DMS53 treated with DMSO at 0.1 percent for 48 hours (cell line): ENCODE data around the gene ZPLD1.

Experiments
- DNase-seq: peaks from one replicate; lab custom pipeline; 2025; ENCODE audit not compliant: unreplicated experiment; lab: John Stamatoyannopoulos, UW

ZPLD1 gene

DNA sequence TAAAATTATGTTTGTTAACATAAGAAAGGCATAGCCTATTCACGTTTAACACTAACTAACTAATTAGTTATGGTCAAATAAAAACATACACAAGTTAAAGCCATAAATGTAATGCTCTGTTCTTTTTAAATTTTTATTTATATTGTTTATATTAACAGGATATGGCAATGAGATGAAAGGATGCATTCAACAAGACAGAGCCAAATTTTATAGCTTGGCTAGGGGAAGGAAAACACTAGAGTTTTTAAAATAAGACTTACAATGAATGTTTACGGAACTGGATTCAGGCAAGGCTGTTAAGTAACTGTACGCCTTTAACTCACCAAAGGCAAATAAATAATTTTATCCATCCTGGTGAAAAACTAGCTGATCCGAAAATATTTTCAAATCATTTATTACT lies 86.4 kb downstream of the ZPLD1 start:
- no peak for DNase-seq

DNA sequence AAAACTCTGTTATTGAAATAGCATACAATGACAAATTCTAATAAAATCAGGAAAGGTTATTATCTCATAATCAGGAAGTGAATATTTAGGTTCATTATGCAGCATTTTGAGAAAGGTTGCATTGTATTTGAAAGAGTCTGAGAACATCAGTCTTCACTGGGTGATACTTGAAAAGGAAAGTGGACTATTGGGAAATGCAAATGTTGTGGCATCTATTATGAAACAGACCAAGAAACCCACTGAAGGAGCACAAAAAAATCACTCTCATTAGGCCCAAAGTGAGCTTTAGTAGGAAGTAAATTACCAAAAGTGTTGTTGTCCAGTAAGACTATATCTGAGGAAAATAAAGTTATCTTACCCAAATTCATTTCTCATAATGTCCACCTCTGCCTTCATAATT lies 90.8 kb downstream of the ZPLD1 start:
- DNase-seq = no peak

DNA sequence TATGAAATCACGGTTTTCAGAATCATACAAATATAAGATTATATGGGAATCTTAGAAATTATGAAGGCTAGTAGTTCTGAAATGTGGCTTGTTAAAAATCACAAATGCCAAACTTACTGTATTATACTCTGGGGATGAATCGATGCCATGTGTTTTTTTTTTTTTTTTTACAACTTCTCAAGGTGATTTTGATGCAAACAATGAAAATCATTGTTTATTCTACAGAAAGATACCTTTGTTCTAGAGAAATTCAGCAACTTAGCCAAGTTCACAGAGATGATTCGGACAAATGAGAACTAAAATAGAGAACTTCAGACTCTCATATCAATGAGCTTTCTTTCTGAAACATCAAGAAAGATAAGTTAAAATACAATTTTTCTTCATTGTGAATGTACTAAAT lies 92.0 kb downstream of the ZPLD1 start:
- DNase-seq = no peak

DNA sequence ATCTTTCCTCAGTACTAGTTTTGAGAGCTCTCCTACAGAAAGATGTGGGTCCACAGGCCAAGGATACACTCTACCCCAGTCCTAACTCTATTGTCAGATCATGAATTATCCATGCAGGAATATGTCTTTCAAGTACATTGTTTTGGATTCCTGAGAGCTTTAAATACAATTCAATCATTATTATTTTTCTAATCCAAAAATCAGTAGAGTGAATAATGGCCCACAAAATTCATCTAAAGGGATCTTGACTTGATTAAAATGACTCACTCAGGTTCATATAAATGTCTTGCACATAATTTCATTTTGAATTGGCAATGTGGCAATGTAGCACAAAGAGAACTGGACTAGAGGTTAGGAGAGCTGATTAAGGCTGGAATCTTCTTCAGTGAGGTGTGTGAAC lies 93.9 kb downstream of the ZPLD1 start:
- no peak for DNase-seq
